CD4-positive, alpha-beta T cell treated with Interleukin-1 beta for 1 hour (primary cell): ENCODE results near the gene AQR.
"Not testable (repeated sequence)": the region's sequence is repeated elsewhere in the genome, so short reads cannot be mapped to it uniquely, and the experiment has no call there.

ENCODE experiments used
- DNase-seq, 2 donors: peaks; one replicate each; pipeline ENCODE4 v3.0.0-alpha.2; 2020 to 2022

AQR gene

DNA sequence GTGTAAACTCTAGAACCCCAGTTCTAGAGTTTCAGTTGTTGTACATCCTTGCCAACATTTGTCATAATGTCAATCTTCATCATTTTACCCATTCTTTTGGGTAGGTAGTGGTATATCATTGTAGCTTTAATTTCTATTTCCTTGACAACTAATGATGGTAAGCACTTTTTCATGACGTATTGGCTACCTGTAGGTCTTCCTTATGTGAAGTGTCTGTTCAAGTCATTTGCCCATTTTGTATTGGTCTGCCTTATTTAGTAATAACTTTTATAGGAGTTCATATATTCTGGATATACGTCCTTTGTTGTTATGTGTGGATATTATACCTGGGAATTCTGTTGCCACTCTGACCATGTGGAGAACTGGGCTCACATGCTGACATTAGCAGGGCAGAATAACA, 100.4 kb downstream of the AQR start:
- DNase-seq = no peak

DNA sequence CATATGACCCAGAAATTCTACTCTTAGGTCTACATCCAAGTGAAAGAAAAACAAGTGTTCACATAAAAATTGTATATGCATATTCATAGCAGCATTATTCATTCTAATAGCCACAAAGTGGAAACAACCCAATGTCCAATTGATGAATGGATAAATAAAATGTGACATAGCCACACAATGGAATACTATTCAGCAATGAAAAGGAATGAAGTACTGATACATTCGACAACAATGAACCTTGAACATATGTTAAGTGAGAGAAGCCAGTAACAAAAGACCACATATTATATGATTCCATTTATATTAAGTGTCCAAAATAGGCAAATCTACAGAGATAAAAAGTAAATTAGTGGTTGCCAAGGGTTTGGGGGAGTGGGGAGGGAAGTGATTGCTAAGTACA, 104.0 kb downstream of the AQR start:
- no peak for DNase-seq

DNA sequence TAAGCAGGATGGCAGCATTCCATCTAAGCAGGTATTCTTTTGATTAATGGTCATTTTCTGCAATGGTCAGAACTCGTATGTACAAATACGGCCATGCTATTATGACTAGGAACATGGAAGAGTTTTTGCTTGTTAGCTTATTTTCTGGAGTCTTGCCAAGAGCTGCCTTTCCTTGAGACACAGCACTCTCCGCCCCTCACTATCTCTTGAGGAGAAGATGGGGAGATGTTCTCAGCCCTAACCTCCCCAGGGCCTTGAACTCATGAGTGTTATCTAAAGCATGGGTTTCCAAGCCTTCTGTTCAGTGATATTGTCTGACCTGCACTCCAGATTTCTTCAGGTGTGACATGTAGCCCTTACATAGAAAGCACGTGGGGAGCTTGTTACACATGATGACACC, 108.3 kb downstream of the AQR start:
- no peak for DNase-seq

DNA sequence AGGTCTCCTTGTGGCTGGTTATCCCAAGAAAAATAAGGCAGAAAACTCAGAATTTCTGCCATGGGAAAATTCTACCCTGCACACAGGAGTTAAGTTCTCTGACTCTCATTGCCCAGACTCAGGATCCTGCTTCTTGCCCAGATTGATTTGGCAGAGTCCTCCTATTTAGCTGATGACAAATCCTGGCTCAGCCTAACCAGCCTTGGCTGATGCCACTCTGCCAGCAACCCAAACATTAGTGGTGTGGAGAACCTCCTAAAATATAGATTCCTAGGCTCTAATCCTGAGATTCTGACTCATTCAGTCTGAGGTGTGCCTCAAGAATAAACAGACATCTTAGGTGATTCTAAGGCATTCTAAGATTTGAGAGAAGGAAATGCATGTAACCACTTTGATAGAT, 113.6 kb downstream of the AQR start:
- no peak for DNase-seq

DNA sequence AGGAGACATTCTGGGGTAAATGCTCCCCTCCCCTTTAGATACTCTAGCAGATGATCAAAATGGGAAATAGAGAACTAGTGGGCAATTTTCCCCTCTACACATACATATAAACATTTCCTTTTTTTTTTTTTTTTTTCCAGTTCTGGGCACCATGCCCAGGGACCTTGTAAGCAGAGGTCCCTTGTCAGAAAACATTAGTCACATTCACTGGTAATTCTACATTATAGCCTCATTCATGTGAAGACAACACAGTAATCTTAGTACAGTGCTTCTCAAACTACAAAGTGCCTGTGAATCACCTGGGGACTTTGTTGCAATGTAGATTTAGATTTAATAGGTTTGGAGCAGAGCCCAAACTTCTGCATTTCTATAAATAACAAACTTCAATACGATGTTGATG, 114.1 kb downstream of the AQR start:
- no peak for DNase-seq

DNA sequence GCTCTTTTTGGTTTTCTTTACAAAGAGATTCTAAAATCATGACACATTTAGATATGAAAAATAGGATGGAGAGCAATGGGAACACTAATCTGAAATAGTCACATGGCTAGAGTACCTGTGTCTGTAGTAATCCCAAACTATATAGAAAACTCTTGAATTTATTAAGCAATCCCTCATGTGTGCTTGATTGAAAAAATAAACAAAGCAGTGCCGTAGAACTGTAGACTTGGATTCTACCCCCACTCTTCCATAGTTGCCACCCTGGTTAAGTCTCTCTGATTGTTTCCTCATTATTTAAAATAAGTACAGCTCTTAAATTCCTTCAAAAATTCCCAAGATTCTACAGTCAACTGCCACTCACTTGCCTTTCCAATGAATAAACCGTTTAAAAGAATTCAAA, 115.3 kb downstream of the AQR start:
- DNase-seq = no peak

DNA sequence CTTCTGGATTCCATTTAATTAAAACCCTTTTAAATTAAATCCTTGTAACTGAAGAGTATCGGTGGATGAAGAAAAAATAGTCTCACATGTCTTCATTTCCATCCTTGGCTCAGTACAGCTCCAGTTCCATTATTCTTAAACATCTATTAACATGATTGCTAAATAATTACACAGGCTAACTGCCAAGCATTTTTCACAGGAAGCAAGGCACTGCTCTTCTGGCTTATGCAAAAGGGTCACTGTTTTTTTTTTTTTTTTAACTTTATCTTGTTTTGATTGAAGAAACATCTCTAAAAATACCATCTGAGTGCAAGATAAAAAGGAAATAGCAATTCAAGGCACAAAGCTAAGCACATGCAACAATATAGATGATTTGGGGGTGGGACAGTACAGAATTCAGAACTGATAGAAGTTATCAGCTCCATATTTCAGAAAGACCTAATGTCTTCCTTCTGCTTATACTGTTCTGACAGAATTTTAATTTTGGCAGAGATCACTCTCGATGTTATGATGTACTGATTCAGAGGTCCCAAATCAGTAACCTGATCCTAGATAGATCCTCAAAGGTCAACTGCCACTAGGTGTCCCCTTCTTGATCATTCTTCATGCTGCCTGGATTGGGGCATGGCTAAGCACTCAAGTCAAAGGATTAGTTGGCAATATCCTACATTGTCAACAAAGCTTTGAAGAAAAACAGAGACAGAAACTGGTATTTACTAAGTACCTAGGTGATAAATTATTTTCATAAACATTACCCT, 116.4 kb downstream of the AQR start:
- no peak for DNase-seq

DNA sequence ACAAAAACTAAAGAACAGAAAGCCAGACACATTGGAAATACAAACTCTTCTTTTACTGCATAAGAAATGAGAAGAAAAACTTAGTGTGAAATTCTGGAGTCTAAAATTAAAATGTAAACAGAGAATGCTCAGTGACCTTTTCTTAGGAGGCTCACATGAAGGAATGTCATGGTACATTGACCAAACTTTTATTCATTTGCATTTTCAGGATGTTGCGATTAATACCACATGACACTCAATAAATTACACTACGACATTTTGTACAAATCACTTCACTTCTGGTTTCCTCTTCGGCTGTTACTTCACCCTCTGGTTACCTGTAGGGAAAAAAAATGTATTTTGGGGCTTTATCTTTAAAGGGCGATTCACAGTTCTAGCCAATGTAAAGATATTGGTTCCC, 117.8 kb downstream of the AQR start:
- no peak for DNase-seq

DNA sequence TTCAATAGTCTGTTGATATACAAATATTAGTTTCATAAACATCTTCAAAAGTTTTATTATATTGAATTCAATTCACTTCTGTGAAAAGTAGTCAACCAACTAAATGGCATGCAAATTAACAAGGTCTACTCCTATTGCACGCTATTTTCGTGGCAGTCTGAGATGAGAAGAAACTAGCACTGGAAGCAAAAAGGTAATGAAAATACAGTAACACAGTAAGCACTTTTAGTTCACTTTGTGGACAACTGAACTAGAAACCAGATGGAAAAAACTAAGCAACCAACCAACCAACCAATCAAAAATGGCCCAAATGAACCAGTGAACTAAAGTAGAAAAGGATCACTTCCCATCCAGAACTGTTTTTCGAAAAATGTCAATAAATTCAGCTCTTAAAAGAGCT, 118.5 kb downstream of the AQR start:
- DNase-seq = no peak

DNA sequence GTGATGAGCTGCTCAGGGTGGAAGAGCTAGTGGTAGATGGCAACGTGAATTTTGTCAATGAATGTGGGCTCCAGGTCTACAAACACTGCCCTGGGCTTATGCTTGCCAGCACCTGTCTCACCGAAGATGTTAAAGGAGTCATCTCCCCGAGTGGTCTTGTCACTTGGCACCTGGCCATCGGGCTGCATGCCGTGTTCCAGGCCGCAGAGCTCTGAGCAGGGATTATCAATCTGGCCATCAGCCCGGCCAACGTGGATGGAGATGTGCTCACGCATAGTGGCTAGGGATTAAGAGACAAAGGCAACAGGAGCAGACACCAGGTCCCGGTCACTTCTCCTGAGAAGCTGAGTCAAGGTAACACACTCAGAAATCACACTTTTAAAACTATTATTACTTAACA, 119.4 kb downstream of the AQR start:
- no peak for DNase-seq

DNA sequence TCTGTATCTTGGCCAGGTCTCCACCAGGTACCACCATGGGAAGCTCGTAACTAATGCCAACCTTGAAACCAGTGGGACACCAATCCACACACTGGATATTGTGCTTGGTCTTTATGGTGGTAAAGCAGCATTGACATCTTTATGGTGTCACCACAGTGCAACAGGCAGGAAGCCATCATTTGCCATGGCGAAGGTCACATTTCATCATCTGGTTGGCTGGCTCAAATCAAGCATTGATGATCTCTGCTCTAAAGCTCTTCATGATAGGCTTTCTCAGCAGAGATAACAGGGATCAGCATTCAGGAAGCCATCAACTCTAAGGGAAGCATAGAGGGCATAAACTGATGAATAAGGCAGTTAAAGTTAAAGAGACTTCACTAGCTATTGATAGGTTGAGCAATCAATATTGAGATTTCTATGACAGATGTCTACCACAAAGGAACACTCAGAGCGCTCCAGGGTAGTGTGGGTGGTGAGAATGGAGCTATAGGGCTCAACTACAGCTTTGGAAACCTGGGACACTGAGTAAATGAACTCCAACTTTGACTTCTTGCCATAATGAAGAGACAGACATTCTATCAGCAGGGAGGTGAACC, 120.1 kb downstream of the AQR start:
- DNase-seq = no peak

DNA sequence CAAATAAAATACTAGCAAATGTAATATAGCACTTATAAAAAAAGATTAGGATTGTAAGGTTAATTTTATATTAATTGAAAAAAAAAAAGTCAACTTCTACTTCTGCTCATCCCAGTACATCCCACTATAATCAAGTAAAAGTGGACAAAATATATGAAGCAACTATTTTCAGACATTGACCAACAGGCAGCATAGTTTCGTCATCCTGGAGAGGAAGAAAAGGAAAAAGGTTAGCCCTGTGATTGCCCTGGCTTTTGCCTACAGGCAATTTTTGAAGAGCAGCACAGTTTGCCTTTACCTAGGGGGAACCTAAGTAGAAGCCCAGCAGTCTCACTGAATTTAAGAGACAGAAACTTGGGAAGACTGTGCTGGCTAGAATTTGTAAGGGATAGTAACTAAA, 121.9 kb downstream of the AQR start:
- DNase-seq = no peak

DNA sequence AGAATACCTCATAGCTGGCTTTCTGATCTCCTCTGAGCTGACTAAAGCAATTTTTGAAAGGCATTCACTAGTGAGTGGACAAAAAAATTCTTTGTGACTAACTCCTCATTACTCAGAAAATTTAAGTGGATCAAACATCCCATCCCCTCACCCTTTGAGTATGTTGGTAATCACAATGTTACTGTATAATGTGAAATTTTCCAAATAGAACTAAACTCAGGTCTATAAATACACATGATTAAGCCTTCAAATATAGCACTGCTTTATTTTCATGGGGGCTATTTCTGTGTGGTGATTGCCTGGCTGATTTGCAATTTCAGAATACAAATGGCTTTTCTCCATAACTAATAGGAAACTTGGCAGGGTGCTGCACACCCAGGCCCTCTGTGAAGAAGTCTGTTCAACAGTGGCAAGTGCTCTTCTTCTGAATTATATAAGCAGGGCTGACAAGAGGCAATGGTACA, 128.2 kb downstream of the AQR start:
- DNase-seq = no peak

DNA sequence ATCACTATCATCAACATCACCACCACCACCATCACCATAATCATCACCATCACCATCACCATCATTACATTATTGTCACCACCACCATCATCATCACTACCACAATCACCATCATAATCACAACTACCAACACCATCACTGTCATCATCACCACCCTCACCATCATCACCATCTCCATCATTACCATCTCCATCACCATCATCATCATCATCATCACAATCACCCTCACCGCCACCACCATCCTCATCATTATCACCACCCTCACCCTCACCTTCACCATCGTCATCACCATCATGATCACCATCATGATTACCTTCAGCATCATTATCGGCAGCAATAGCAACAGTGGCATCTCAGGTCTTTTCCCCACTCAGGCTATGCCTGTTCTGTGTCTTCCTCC, 131.3 kb downstream of the AQR start:
- no peak for DNase-seq

DNA sequence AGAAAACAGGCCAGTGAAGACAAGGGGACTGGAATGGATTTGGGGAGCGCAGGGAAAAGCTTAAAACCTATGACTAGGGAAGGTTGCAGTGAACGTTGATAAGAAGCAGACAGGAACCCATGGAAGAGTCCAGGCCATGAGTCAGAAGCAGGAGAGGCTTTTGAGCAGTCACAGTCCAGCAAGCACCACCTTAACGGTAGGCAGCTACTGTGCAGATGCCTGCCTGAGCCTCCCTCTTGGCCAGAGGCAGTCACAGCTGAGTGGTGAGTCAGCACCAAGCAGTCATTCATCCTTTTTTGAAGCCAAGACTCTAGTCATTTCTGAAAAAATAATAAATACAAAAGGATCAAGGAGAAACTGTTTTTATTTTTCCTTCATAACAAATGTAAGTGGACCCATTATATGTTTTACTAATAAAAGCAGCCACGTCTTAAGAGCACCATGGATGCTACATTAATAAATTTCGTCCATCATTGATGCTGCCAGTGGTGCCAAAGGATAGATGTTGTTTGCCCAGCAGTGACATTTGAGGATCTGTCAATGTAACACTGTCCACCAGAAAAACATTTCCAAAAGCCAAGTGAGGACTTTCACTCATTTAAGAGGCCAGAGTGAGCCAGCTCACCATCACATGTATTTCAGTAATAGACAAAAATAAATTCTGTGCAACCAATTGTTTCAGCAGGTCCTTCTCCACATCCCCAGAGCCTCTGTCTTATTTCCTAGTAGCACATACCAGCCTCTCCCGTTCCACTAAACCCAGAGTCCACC, 132.1 kb downstream of the AQR start:
- no peak for DNase-seq

DNA sequence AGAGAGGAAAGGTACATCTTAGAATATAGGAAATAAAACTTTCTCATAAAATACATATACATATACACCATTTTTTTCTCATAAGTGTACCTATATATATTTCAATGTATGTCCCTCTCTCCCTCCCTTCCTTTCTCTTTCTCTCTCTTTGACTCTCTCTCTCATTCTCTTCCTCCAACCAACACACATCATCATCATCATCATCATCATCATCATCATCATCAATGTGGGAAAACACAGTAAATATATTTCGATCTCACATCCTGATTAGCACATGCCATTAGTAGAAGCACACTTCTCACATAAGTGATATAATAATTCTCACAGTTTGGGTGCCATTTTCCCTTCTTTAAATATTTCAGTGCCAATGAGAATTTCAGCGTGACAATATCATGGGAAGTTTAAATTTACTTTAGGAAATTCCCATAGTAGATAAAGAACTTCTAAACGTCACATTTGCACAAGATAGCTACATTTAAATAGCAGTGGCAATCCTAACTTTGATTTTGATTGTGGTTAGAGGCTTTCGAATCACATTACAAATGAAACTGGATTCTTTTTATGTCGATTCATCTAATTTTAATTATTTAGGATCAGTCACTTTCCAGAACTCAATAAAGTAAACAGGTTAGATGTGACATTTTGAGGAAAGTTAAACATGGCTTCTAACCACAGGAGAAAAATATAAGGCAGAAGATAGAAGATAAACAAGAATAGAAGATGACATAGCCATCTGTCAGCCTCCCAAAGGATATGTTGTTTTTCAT, 141.2 kb downstream of the AQR start:
- no peak for DNase-seq

DNA sequence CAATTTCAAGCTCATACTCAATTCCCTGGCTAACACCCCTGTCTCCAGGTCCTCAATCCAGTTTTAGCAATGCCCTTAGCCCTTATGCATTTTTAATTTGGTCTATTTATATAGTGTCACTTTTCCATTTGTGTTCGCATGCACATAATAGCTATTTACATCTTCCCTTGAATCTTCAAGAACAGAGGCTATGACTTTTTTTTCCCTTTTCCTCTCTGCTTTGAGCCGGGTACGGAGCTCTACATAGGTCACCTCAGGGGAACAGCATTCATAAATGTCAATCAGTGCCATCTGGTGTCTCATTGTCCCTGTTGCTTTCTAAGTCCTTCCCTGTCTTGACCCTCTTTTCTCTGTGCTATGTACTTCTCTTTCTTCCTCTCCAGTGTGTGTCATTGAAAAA, 147.7 kb downstream of the AQR start:
- no peak for DNase-seq

DNA sequence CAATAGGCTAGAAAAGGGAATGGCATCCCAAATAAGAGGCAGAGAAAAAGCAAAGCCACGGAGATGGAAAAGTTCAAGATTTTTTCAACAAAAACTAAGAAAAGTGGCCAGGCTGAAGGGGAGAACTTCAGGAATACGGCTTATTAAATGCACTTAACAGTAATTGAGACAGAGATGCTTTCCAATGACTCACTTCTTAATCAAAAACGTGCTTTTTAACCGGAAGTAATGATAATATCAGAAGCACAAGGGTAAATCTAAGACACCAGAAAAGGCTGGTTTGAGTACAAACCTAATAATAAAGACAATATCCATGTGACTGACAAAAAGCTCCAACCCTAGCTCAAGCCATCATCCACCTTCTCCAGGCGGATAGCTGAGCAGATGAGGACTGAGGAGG, 149.4 kb downstream of the AQR start:
- no peak for DNase-seq

DNA sequence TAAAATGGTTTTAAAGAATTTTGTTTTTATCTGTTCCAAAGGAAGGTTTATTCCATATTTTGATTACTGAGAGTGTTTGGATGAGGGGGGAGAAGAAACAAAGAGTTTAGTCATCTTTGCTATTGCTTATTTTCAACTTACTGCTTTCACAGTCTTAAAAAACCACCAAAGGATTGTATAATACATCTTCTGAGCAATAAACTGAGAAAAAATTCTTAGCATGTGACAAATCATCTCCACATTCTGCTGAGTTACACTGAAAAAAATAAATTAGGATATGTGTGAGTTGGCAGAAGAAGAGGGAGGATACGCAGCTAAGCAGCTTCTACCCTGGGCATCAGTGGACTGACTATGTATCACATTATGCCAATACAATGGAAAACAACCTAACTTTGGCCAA, 151.0 kb downstream of the AQR start:
- DNase-seq = no peak

DNA sequence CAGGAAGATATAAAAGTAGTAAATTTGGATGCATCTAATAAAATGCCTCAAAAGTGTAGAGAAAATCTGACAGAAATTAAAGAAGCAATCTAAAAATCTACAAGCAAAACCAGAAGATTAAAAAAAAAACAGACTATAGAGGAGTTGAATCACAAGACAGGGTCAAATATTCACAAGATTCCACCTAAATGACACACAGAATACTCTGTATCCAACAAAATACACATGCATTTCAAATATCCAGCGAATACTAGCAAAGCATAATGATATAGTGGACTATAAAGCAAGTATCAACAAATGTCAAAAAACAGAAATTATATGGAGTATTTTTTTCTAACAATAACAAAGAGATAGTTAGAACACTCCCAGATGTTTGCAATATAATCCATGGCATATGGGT, 153.7 kb downstream of the AQR start:
- DNase-seq = no peak

DNA sequence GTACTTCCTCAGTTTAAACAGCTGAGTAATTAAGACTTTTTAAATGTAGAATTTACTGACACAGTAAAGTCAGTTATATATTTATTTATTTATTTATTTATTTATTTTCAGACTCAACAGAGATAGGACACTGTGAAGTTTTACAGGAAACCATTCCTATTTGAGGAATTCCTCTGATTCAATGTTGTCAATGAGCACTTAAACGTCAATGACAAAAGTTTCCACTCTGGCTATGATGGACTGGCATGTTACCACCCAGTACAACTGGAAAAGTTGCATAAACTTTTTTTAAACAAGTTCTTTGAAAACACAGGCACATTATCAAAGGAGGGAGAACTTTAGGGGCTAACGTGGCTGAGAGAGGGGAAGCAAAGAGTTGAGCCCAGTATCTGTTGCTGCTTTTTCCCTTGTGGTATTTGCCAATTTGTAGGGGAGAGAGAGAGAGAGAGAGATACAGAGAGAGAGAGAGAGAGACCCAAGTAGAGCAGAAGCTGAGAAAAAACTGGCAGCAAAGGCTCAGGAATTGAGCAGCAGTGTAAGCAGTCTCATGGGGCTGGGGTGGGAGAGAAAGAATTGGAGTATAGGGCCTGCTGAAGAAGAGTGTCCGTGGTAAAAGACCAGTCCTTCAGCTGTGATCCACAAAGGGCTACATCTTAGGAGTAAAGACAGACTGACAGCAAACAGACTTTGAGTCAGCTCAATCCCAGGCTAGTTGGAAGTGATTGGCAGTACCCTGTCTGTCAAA, 155.9 kb downstream of the AQR start:
- no peak for DNase-seq

DNA sequence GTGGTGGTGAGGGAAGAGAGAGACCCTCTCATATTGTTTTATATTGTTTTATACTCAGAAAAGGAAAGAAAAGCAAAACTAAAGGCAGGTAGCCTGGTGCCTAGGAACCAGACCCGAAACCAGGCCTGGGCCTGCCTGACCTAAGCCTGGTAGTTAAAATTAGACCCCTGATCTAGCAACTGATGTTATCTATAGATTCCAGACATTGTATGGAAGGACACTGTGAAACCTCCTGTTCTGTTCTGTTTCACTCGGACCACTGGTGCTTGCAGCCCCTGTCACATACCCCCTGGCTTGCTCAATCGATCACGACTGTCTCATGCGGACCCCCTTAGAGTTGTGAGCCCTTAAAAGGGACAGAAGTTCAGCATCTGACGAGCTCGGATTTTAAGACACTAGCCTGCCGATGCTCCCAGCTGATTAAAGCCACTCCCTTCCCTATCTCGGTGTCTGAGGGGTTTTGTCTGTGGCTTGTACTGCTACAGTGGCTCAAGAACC, 156.6 kb downstream of the AQR start:
- DNase-seq = not testable (repeated sequence)

DNA sequence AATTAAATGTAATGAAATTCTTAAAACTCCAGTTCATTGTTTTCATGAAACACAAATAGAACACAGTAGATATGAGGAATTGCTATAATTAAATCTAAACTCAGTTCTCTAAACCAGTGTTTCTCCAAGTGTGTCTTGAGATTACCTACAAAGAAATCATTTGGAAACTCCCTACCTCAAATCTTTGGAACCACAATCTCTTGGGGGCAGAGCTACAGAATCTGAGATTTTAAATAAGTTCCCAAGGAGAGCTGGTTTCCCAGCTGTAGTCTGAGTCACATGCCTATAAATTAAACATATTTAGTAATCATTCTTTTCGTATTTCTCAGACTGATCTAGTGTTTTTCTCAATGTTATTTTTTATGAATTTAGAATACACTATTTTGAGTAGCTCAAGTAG, 157.2 kb downstream of the AQR start:
- no peak for DNase-seq
